Stimulated activated naive CD8-positive, alpha-beta T cell treated with anti-CD3 and anti-CD28 coated beads, Interleukin-15, amount 100 ng/mL, for 72 hours (primary cell): ENCODE results near the gene NUTM1.
A peak's percentile ranks its signal among the peaks of the same experiment; 100 is the strongest.
"Not testable (repeated sequence)": the region's sequence is repeated elsewhere in the genome, so short reads cannot be mapped to it uniquely, and the experiment has no call there.

Experiments
- ATAC-seq: fragments of 150-1000 bp; cut with Tn5 transposase; 2 replicates; pipeline ENCODE4 v1.10.0; 2021; ENCODE audit warnings: mild to moderate bottlenecking, moderate library complexity
- DNase-seq, 2 donors: peaks; one replicate each; pipeline ENCODE4 v3.0.0; 2021 to 2022
- H3K27ac Mint-ChIP-seq, 2 donors: one replicate each; pipeline ENCODE4 v1.8.0; 2022; ENCODE audit warnings: mild to moderate bottlenecking in 2 of 2, mixed read lengths in 2 of 2, moderate library complexity in 2 of 2
- H3K27me3 Mint-ChIP-seq: one replicate; pipeline ENCODE4 v1.8.0; 2022; ENCODE audit warnings: mixed read lengths
- H3K4me1 Mint-ChIP-seq: one replicate; pipeline ENCODE4 v1.8.0; 2022; ENCODE audit warnings: mild to moderate bottlenecking, mixed read lengths
- H3K4me3 Mint-ChIP-seq, 2 donors: one replicate each; pipeline ENCODE4 v1.8.0; 2022; ENCODE audit warnings: mild to moderate bottlenecking in 2 of 2, mixed read lengths in 2 of 2, moderate library complexity in 1 of 2
- H3K9me3 Mint-ChIP-seq, 2 donors: one replicate each; pipeline ENCODE4 v1.8.0; 2022; ENCODE audit warnings: mixed read lengths in 2 of 2

The NUTM1 gene

DNA sequence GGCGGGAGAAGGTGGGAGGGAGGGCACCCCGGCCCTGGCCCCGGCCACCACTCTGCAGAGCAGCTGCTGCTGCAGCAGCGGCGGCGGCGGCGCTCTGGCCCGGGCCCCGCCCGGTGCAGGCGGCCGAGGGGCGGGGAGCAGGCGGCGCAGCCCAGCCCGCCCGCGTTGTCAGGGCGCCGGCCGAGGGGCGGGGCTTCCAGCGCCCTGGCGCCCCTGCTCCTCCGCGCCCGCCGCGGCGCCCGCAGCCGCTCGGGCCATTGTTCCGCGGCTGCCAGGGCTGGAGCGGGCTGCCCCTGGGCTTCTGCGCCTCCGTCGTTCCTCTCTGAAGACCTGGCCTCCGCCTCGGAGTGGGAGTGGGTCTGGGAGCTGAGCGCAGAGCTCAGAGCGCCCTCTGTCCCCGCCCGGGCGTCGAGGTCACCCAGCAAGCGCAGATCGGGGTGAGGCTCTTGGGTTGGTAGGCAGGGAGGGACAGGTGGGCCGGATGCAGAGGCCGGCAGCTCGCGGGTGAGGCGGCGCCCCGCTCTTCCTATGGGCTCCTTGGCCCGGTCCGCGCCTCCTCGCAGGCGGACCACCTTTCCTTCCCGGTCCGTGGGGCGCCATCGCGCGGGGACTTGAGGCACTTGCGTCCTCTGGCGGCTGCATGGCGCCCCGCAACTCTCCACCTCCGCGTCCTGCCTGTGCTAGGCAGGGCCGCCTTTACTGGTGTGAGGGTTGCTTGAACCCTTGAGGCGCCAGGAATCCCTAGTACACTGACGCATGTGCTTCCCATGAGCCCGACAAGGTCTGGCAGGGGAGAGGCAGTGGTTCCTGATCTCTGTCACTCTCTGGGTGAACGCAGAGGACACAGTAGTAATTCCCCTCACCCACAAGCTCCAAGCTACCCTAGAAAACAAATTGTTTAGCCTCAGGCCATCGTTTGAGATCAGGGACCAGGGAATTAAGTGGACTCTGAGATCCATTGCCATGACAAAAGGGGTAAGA lies 24.3 kb downstream of the NUTM1 start, which contains the start of gene LPCAT4:
Gene LPCAT4 (minus strand): TSS at position 96 of the 981 bp plus-strand sequence. CDS start 96 bp downstream, outside the sequence.
- H3K27me3 Mint-ChIP-seq, result no peaks in the 10 kb centered on the region
- H3K9me3 Mint-ChIP-seq, result no peaks in the 10 kb centered on the region
- ATAC-seq (peak; percentile 90), DNase-seq (peak; percentile 89 to 93)
- H3K4me1 Mint-ChIP-seq, result peaks cover 45% of the 10 kb centered on the region
- peak within 1 kb of the TSS; percentile 94 to 95 for H3K27ac Mint-ChIP-seq
- H3K4me3 Mint-ChIP-seq, result peak within 1 kb of the TSS; percentile 95 to 98

DNA sequence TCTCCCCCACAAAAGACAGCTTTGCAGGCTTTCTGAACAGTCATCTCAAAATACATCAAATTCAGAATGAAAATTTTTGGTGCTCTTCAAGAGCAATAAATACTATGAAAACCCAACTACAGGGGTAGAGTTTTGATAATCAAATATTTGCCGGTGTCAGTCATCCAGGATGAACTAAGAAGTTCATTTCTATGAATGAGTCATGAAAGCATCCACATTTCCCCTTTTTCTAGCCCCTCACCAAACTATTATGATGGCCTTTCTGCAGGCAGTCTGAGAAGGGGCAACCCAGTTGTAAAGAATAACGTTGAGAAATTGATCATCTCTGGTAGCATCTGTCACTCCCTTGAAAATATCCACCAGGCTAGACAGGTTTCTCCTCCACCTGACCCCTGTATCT lies 27.0 kb downstream of the NUTM1 start:
- no peaks in the 10 kb centered on the region for H3K9me3 Mint-ChIP-seq
- H3K27me3 Mint-ChIP-seq, result no peaks in the 10 kb centered on the region
- DNase-seq (no peak), ATAC-seq (no peak)
- peaks cover 38% of the 10 kb centered on the region for H3K4me1 Mint-ChIP-seq
- H3K4me3 Mint-ChIP-seq, result no peak overlapping the region
- no peak overlapping the region for H3K27ac Mint-ChIP-seq

DNA sequence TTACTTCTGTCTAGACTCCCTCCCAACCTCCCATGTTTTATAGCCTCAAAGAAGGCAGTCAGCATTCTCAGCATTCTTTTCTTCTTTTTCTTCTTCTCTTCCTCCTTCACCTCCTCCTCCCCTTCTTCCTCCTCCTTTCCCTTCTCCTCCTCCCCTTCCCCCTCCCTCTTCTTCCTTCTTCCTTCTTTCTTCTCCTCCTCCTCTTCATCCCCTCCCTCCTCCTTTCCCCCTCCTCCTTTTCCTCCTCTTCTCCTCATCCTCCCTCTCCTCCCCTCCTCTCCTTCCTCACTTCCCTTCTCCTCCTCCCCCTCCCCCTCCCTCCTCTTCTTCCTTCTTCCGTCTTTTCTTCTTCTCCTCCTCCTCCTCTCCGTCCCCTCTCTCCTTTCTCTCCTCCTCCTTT lies 27.5 kb downstream of the NUTM1 start:
- no peak overlapping the region for H3K4me3 Mint-ChIP-seq
- DNase-seq (no peak), ATAC-seq (no peak)
- H3K4me1 Mint-ChIP-seq, result peaks cover 33% of the 10 kb centered on the region
- no peak overlapping the region for H3K27ac Mint-ChIP-seq
- H3K27me3 Mint-ChIP-seq, result no peaks in the 10 kb centered on the region
- no peaks in the 10 kb centered on the region for H3K9me3 Mint-ChIP-seq

DNA sequence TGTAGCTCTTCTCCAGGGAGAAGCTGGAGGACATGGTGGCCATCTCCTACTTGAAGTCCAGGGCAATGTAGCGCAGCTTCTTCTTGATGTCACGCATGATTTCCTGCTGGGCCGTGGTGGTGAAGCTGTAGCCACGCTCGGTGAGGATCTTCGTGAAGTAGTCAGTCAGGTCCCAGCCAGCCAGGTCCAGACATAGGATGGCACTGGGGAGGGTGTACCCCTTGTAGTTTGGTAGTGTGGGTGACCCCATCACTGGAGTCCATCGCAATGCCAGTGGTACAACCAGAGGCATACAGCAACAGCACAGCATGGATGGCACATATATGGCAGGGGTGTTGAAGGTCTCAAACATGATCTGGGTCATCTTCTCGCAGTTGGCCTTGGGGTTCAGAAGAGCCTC lies 30.8 kb downstream of the NUTM1 start:
- no peaks in the 10 kb centered on the region for H3K27me3 Mint-ChIP-seq

DNA sequence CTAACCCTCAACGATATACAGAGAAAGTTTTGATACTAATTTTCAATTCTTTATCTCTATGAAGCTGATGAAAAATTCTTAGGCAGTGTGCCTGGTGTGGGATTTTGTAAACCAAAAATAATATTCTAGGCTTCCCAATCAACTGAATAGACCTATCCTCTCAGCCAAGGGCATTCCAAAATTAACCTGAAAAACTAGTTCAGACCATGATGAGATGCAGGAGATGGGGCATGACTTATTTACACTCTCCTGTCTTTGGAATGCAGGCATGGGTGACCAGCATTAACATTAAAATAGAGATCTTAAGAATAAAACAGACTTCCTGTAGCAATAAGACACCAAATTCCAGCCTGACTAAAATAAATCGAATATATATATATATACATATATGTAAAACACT lies 31.7 kb downstream of the NUTM1 start:
- no peak for DNase-seq
- no peak overlapping the region for H3K27ac Mint-ChIP-seq
- H3K4me1 Mint-ChIP-seq, result peaks cover 2% of the 10 kb centered on the region
- H3K9me3 Mint-ChIP-seq, result no peaks in the 10 kb centered on the region
- no peak for ATAC-seq
- no peaks in the 10 kb centered on the region for H3K27me3 Mint-ChIP-seq
- no peak overlapping the region for H3K4me3 Mint-ChIP-seq

More for the DNA sequence above, 30.8 kb downstream of the NUTM1 start:
- peaks cover 11% of the 10 kb centered on the region for H3K4me1 Mint-ChIP-seq
- no peak for DNase-seq
- H3K9me3 Mint-ChIP-seq, result no peaks in the 10 kb centered on the region
- no peak for ATAC-seq
- H3K4me3 Mint-ChIP-seq, result no peak overlapping the region
- H3K27ac Mint-ChIP-seq, result no peak overlapping the region

DNA sequence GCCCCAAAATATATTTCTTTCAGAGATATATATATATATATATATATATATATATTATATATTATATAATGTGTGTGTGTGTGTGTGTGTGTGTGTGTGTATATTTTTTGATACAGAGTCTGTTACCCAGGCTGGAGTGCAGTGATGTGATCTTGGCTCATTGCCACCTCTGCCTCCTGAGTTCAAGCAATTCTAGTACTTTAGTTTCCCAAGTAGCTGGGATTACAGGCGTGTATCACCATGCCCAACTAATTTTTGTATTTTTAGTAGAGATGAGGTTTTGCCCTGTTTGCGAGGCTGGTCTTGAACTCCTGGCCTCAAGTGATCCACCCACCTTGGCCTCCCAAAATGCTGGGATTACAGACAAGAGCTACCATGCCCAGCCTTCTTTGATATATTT lies 32.4 kb downstream of the NUTM1 start:
- H3K27ac Mint-ChIP-seq, H3K9me3 Mint-ChIP-seq, ATAC-seq, H3K27me3 Mint-ChIP-seq, DNase-seq, H3K4me1 Mint-ChIP-seq, H3K4me3 Mint-ChIP-seq: not testable (repeated sequence)

DNA sequence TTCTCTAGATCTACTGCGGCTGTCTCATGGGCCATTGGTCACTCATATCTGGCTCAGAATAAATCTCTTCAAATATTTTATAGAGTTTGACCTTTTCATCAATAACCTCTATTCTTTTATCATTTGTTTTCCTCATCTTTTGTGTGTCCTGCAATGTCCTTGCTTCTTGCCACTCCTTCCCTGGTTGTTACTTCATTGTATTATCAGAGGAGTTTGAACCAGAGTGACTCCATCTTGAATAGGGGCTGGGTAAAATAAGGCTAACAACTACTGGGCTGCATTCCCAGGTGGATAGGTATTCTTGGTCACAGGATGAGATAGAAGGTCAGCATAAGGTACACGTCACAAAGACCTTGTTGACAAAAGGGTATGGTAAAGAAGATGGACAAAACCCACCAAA lies 33.7 kb downstream of the NUTM1 start:
- no peaks in the 10 kb centered on the region for H3K27me3 Mint-ChIP-seq
- ATAC-seq, result no peak
- H3K4me1 Mint-ChIP-seq, result no peaks in the 10 kb centered on the region
- H3K4me3 Mint-ChIP-seq, result no peak overlapping the region
- H3K27ac Mint-ChIP-seq, result no peak overlapping the region
- no peak for DNase-seq
- no peaks in the 10 kb centered on the region for H3K9me3 Mint-ChIP-seq

DNA sequence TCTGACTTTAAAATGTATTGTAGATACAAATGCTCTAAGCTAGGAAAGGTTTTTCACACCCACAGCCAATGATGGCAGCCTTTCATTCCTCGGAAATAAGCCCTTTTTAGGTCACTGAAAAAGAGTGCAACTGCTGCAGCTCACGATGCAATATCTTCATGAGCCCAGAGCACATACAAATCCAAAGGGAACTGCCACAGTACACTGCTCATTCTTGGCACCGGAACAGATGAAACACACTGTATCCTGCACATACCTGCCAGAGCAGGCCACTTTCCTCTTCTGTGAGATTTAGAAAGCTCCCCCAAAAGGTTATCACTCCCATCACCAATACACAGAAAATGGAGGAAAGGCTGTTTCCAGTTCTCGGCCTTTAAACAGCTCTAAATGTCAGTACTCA lies 37.4 kb downstream of the NUTM1 start:
- not testable (repeated sequence) for H3K9me3 Mint-ChIP-seq, ATAC-seq, H3K27me3 Mint-ChIP-seq, H3K4me3 Mint-ChIP-seq, H3K27ac Mint-ChIP-seq, H3K4me1 Mint-ChIP-seq, DNase-seq

DNA sequence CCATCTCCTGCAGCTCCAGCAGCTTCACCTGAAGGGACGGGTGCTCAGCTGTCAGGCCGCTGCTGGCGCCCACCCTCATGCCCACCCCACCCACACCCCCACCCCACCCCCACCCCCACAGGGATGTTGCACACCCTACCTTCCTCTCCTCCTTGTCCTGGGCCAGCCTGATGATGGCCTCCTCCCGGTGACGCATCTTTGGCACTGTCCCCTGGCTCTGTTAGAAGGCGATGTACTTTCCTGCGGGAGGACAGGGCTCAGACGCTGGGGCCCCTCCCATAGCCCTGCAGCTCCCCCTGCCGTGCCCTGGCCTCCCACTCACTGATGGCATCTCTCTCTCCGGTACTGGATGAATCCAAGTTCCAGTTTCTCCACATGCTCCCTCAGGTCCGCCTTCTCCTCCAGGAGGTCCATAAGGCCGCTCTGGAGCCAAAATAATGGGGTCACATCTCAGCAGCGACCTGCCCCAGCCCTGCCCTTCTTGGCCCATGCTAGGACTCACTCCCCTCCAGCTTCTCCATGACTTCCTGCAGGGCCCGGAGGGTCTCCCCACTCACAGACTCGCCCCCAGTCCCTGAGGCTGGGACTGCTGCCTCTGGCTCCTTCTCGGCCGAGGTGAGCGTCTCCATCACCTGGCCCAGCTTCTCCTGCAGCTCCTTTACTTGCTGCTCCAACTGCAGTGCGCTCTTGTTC lies 38.9 kb downstream of the NUTM1 start:
- not testable (repeated sequence) for H3K27ac Mint-ChIP-seq, H3K9me3 Mint-ChIP-seq, H3K27me3 Mint-ChIP-seq, H3K4me3 Mint-ChIP-seq, DNase-seq, ATAC-seq, H3K4me1 Mint-ChIP-seq

DNA sequence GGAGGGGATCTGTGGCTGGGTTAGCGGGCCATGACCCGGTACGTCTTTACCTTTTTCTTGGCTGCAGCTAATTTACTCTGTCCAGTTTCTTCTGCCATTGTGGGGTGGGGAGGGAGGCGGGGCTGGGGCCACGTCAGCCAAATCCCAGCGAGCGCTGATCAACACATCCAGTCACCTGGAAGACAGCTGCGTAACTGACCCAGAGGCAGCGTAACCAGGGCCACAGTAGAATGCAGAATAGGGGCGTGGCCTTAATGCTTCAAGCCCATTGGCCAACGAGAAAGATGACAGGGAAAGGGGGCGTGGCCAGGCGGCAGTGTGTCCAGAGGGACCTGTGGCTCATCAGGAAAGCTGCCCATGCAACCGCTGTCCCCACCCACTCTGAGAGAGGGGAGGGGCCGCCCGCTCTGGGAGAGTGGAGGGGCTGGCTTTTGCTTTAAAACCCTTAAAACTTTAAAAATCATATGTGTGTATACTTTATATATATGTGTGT lies 46.5 kb downstream of the NUTM1 start:
- H3K9me3 Mint-ChIP-seq, H3K4me3 Mint-ChIP-seq, H3K27me3 Mint-ChIP-seq, ATAC-seq, H3K4me1 Mint-ChIP-seq, DNase-seq, H3K27ac Mint-ChIP-seq: not testable (repeated sequence)

DNA sequence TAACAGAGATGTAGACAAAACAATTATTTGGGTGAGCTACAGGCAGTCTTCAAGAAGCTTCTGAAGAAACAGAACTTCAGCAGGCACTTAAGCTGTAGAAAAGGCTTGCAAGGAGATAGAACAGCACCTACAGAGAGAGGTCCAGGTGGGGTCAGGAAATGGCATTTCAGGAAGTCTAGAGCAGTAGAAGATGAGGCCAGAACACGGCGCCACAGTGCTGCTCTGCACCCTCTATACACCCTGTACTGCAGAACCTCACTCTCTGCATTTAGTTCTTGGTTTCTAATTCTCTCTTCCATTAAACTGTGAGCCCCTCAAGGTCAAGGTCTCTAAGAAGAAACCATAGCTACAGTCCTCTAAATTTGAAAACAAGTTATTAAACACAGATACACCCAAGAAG lies 49.9 kb downstream of the NUTM1 start:
- ATAC-seq, H3K27ac Mint-ChIP-seq, H3K4me3 Mint-ChIP-seq, DNase-seq, H3K9me3 Mint-ChIP-seq, H3K27me3 Mint-ChIP-seq, H3K4me1 Mint-ChIP-seq: not testable (repeated sequence)

DNA sequence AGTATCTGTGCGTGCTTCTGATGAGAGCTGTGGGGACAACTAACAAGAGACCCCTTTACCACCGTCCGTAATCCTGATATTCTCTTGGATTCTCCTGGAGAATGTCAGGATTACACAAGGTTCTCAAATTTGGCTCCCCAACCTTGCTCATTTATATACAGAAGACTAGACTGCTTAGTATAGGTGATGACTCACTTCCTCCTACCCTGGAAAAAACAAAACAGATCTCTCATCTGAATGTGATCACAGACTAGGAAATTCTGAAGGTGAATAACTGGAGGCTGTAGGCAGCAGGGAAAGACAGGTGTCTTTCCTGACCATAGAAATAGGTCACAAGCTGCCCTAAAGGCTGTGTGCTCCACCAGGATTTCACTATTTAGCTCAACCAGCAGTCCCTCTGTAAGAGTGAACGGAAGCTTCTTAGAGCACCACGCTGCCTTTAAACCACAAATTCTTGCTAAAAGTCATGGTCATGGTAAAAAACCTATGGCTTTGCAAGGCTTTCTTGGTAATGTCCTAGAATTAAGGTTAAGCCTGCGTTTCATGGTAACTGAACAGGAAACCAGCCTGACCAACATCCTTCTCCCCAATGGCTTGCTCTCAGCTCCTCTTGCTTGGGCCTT lies 54.6 kb downstream of the NUTM1 start:
- H3K4me3 Mint-ChIP-seq, H3K27ac Mint-ChIP-seq, H3K4me1 Mint-ChIP-seq, H3K9me3 Mint-ChIP-seq, H3K27me3 Mint-ChIP-seq: not testable (repeated sequence)
- ATAC-seq (peak; percentile 95), DNase-seq (peak in 1 of 2 donors; percentile 8)

DNA sequence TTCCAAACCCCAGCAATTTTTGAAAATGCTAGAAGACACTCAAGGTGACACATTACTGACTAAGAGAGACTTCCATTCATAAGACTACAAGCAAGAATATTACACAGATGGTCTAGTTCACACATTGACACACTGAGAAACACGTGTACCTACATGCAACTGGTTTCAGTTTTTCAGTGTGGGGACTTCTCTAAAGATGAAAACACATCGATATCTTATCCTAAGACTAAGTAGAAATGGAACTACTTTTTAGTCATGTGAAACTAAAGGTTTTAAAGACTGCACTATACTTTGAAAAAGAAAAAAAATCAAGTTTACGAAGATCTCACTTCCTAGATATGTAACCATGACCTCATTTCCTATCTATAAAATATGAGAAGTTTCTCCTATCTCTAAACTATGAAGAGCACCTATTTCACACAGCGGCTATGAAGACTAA lies 60.1 kb downstream of the NUTM1 start:
- not testable (repeated sequence) for H3K27me3 Mint-ChIP-seq, H3K9me3 Mint-ChIP-seq, H3K4me3 Mint-ChIP-seq, DNase-seq, H3K4me1 Mint-ChIP-seq, H3K27ac Mint-ChIP-seq
- ATAC-seq, result peak; percentile 82

DNA sequence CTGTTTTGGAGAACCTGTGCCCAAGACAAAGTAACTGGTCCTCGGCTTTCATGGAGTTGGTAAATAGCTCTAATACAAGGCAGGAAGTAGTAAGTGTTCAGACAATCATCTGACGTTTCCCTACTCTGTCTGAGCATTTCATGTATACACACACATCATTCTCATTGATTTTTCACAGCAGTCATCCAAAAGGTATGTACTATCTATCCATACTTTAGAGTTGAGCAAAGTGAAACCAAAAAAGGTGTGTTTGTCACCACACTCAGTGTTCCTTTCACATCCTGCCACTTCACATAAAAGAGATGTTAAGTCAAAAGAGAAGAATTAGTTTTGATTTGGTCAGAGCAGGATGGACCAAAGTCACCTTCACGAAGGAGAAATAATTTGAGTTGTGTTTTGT lies 60.8 kb downstream of the NUTM1 start:
- H3K27ac Mint-ChIP-seq, DNase-seq, H3K27me3 Mint-ChIP-seq, H3K9me3 Mint-ChIP-seq, H3K4me3 Mint-ChIP-seq, H3K4me1 Mint-ChIP-seq: not testable (repeated sequence)
- peak; percentile 90 for ATAC-seq
